M059J (cell line): ENCODE measurements around the gene CLDN6. TPM values are rescaled to one million over a fixed set of nuclear protein-coding genes. Genes with fewer than 3 reads are reported as not detected.

Experiments
- DNase-seq: peaks from one replicate; pipeline ENCODE4 v3.0.0-alpha.2; 2012; ENCODE audit warnings: low read depth
- total RNA-seq: library from RNA; depleted of rRNA; stranded (reverse); fragments of >200 nt; shearing (Covaris generic); gene quantifications from 2 replicates; pipeline ENCODE4 v1.2.3, GENCODE V29; 2014

Gene CLDN6
- total RNA-seq, 1 experiment from 2014 or later: 0.34 TPM

DNA sequence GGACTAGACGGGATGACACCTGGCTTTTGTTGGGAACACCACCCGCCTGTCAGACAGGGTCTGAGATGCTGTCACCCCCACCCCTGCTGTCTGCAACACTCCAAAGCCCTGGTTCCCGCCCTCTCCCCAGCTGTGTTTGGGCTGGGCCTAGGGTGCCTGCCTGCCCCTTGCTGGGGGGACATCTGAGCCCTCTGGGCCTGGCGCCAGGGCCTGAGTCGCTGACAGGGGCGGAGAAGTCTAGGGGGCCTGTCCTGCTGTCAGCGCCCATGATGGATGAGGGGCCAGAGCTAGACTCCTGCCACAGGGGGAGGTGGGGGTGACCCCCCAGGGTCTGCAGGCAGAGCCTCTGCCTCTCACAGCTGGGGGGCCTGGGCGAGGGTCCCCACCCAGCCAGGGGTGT is 30.1 kb downstream of the CLDN6 start:
- no peak for DNase-seq

DNA sequence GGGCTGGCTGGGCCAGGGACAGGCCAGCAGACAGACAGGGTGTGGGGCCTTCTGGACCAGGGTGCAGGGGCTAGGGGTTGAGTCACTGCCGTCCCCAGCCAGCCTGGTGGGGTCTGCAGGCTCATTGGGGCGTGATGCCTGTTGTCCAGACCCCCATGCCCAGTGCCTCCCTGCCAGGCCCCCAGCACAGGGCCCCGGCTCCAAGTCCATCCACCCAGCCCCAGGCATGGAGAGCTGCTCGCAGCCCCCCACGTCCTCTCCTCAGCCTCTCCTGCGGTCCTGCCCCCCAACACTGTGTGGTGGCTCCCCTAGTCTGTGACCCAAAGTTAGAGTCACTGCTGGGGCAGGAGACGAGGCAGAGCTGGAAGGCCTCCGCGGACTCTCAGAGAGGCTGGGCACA is 30.7 kb downstream of the CLDN6 start:
- no peak for DNase-seq

- no peak for DNase-seq
Measured at GRCh38 chr16:2986623-2987188, 31.3 kb downstream of the CLDN6 start.

DNA sequence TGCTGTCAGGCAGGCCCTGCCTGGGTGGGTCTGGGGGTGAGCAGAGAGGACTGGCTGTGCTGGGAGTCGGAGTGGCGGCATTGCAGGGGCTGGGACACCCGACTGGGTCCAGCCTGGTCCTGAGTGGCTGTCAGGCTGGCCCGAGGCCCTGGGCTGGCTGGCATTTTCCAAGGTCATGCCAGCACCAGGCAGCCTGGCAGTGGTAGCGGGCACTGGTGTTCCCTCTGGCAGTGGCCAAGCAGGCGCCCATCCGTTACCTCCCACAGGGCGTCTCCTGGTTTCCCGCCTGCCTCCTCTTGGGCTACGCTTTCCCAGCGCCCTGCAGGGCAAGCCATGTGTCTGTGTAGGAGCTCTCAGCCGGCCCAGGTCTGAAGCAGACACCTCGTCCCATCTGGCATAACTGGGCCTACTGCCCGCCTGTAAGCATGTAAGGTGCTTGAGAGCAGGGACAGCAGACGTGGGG is 32.1 kb downstream of the CLDN6 start:
- no peak for DNase-seq

- no peak for DNase-seq
Measured at GRCh38 chr16:2985462-2985861, 32.5 kb downstream of the CLDN6 start.

DNA sequence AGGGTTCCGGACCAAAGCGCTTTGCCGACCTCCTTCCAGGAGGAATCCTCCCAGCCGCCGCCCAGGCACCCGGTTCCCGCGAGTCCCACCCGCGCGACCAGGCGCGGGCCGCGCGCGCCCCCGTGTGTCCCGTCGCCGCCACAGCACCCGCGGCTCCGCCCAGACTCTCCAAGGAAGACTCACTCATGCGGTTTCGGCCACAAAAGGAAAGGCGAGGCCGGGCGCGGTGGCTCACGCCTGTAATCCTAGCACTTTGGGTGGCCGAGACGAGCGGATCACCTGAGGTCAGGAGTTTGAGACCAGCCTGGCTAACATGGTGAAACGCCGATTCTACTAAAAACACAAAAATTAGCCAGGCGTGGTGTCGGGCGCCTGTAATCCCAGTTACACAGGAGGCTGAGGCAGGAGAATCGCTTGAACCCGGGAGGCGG is 34.3 kb downstream of the CLDN6 start:
- peak; percentile 82 for DNase-seq

- no peak for DNase-seq
Measured at GRCh38 chr16:2982402-2982801, 35.6 kb downstream of the CLDN6 start.

DNA sequence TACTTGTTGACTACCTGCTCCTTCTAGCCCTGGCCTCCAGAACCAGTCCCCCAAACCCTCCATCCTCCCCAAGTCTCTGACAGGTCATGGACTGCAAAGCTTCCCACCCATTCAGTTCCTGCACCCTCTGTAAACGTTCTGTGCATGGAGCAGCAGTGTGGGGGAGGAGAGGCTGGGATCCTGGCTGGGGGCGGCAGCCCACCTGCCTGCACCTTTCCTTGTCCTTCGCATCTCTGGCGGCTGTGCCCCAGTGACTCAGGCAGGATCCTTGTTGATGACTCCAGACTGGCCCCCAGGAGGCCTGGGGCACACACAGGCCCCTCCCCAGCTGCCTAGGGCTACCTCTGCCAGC is 36.1 kb downstream of the CLDN6 start:
- no peak for DNase-seq

DNA sequence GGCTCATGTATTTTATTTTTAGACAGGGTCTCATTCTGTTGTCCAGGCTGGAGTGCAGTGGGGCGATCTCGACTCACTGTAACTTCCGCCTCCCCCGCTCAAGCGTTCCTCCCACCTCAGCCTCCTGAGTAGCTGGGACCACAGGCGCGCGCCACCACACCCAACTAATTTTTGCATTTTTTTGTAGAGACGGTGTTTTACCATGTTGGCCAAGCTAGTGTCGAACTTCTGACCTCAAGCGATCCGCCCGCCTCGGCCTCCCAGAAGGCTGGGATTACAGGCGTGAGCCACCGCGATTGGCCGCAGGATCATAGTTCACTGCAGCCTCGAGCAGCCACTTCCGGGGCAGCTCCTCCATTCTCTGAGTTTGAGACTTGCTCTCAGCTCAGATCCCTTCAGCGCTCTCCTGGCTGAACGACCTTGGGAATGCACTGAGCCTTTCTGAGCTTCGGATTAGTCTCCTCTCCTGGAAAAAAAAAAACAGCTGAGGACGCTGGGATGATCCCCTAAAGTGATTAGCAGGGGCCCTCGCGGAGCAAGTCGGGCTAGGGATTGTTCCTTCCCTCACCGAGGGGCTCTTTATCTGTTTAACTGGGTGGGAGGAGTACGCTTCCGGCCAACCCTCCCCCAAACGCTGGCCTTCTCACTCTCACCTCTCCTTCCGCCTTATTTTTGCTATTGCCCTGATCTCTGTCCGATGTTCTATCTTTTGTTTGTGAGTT is 36.6 kb downstream of the CLDN6 start:
- DNase-seq: no peak

GRCh38 chr16:2980227-2981176 is 37.5 kb downstream of the CLDN6 start, which contains the start of gene PKMYT1:
Gene PKMYT1, minus strand, starts transcription at chr16:2980446. Its CDS starts 789 bp downstream, at chr16:2979657.
- DNase-seq: peak; percentile 85

DNA sequence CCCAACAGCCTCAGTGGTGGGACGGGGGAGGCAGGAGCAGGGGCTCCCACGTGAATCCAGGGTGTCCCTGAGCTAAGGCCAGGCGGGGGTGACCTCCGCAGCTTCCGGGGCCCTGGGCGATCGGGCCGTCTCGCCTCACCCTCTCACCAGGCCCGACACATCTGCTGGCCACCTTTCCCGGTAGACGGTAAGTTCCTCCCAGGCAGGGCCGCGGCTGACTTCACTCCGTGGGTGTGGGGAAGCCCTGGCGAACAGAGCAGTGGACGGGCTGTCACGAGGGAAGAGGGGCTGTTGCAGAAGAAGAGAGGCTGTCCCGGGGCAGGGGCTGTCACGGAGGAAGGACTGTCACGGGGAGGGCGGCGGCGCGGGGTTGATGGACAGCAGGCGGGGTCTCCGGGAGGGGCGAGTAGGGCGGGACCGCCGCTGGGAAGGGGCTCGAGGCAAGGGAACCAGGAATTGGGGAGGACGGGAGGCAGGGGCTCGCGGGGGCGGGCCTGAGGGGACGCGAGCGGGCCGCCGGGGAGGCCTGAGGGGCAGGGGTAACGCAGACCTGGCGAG is 38.2 kb downstream of the CLDN6 start:
- DNase-seq: no peak

DNA sequence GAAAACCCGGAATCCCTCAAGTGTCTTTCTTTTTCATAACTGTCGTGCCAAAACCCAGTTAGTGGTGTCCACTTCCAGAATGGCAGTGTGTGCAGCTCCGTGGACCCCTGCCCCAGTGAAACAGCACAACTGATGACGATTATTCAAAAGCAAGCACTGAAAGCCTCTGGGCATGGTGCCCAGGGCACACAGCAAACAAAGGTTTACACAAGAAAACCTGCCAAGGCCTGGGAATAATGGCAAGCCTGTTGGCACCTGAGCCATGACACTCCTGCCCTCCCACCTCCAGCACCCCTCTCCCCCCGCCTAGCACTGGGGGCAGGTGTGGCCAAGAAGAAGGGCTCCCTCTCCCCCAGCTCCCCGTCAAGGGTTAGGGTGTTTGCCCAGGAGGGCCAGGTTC is 40.5 kb downstream of the CLDN6 start:
- no peak for DNase-seq

DNA sequence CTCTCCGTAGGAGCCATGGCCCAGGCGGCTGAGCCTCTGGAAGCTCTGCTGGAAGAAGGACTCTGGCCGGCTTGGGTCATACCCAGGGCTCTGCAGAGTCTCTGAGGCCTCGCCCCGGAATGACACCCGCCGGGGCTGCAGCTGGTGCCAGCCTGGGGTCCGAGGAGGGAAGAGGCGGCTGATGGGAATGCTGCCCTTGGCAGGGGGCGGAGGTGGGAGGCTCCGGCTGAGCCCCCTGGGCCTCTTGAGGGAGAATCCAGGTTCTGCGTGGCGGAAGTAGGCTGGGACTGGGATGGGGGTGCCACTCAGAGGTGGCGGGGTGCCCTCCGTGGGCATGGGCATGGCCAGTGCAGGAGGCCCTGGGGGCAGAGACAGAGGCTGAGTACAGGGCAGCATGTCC is 41.3 kb downstream of the CLDN6 start:
- DNase-seq: no peak

DNA sequence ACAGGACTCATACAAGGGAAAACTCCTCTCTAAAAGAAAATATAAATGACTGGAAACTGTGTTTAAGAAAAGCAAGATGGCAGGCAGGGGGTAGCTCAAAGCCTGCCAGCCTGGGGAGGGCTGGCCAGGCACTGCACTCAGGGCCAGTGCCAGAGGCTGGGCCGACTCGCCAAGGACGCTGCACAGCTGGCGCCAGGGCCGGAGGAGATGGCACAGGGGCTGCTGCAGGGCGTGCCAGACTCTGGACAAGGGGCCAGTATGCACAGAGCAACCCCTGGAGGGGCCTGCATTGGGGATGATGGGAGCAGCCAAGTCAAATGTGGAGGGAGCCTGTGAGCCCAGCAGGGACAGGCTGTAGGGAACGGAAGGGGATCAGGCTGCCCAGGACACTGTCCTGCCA is 41.8 kb downstream of the CLDN6 start:
- no peak for DNase-seq

DNA sequence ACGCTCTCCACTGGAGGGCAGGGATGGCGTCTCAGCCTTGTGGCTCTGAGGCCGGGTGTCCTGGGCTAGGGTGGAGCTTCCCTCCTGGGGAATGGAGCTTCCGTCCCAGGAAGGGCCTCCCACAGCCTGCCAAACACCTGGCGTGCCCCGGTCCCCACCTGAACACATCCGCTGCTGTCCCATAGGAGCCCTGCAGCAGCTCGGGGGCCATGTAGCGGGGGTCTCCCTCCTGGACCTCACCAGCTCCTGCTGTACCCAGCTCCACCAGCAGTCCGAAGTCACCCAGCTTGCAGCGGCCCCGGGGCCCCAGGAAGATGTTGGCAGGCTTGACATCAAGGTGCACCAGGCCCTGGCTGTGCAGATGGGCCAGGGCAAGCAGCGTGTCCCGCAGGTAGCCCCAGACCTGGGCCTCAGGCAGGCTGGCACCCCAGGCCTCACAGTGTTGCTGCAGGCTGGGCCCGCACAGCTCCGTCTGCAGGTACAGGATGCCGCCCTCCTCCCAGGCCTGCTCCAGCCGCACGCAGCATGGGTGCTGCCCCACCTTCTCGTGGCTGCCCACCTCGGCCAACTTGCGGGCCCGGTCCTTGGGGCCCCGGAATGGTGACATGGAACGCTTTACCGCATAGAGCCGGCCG is 42.7 kb downstream of the CLDN6 start:
- no peak for DNase-seq

GRCh38 chr16:2974319-2975056 is 43.5 kb downstream of the CLDN6 start:
- peak; percentile 43 for DNase-seq

GRCh38 chr16:2973605-2974318 is 44.2 kb downstream of the CLDN6 start:
- no peak for DNase-seq

DNA sequence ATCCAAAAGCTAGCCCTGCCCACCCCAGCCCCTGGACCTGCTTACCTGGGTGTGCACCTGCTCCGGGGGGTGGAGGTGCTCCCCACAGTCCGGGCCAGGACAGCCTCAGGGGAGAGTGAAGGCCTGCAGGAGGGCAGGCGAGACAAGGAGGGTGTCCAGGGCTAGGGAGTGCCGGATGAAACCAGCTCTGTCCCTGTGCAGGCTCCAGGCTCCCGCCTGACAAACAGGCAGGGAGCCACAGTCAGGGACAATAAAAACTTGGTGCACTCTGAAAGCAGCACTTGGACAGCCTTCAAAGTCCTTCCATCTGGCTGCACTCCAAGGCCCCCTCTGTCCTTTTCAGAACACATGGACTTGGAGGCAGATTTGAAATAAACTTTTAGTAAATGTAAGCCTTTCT is 44.9 kb downstream of the CLDN6 start:
- no peak for DNase-seq

DNA sequence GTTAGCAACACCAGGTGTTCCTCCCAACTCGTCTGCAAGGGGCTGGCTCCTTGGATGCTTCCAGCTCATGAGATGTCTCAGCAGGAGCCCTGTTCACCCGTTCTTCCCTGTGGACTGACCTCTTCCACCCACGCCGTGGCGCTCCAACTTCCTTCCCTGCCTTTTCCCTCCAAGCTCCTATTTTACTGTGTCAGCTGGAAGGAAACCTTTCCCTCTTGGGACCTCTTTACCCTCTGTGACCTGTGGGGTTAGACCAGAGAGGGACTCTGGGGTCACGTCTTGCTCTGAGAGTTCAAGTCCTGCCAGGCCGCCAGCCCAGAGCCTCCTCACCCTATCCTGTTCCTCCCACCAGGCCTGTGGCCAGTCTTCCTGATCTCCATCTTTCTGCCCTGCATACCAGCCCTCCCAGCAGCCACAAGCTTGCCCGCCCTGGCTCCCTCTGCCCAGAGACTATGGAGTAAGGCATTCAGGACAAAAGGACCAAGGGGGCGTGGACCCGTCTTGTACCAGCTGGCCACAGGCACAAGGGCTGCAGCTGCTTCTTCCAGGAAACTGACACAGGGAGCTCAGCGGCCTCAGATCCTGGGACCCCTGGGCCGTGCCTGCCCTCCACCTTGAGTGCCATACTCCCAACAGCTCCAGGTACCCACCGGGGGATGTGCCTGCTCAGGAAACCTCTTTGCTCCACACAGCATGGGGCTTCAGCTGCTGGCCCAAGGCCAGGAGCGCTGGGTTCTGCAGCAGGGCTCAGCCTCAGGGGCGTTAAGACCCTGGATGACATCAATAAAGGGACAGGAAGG is 45.8 kb downstream of the CLDN6 start:
- DNase-seq: peak; percentile 25
